Activated T-cell treated with anti-CD3 and anti-CD28 coated beads, Interleukin-2, amount 50 U/mL, for 4 hours (primary cell): ENCODE results near the gene FABP1. TPM values are rescaled to one million over a fixed set of nuclear protein-coding genes. Genes with fewer than 3 reads are reported as not detected.

ENCODE experiments used
- ATAC-seq, 2 donors: fragments of 200-7000 bp; cut with Tn5 transposase; one replicate each; pipeline ENCODE4 v1.10.0; 2021
- DNase-seq: peaks from one replicate; pipeline ENCODE4 v3.0.0-alpha.2; 2020
- H3K27me3 Mint-ChIP-seq: one replicate; pipeline ENCODE4 v1.8.0; 2021; ENCODE audit warnings: low read depth, mixed read lengths
- H3K36me3 Mint-ChIP-seq: one replicate; pipeline ENCODE4 v1.8.0; 2022; ENCODE audit warnings: mixed read lengths; ENCODE audit not compliant: insufficient read depth
- H3K4me1 Mint-ChIP-seq: one replicate; pipeline ENCODE4 v1.8.0; 2021; ENCODE audit warnings: low read depth, mixed read lengths
- H3K4me3 Mint-ChIP-seq: one replicate; pipeline ENCODE4 v1.8.0; 2021; ENCODE audit warnings: mild to moderate bottlenecking, moderate library complexity, mixed read lengths
- H3K9me3 Mint-ChIP-seq: one replicate; pipeline ENCODE4 v1.8.0; 2021; ENCODE audit warnings: mixed read lengths
- total RNA-seq, 3 donors: library from RNA; stranded (reverse); gene quantifications; one replicate each; pipeline ENCODE4 v1.2.1, GENCODE V29; 2021

The FABP1 gene
- total RNA-seq, 3 donors from 2014 or later, result 0.30 to 0.40 (median 0.35) TPM

GRCh38 chr2:88147145-88147544, 19.3 kb upstream of the FABP1 start:
- peaks cover 2% of the 10 kb centered on the region for H3K36me3 Mint-ChIP-seq
- H3K9me3 Mint-ChIP-seq, result peaks cover 20% of the 10 kb centered on the region
- peaks cover 31% of the 10 kb centered on the region for H3K27me3 Mint-ChIP-seq
- no peaks in the 10 kb centered on the region for H3K4me1 Mint-ChIP-seq
- no peak overlapping the region for H3K4me3 Mint-ChIP-seq
- ATAC-seq, result no peak
- no peak for DNase-seq

DNA sequence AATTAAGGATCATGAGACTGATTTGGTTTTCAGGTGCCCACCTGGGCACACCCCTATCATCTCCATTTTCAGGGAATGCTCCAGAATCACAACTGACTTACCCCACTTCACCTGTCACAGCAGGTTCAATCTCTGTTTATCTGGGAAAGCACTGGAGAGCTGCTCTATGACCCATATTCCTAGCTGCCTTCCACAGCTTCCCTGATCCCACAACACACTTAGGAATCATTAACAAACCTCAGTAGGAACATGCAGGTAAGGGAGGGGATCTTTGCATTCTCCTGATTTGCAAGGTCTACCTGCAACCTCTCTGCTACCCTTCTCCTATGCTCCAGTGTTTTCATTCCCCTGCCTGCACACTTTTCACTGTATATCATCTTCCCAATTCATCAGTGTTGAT, 18.7 kb upstream of the FABP1 start:
- no peak for DNase-seq
- Mint-ChIP-seq H3K27me3 (peaks cover 32% of the 10 kb centered on the region), H3K36me3 (peaks cover 2% of the 10 kb centered on the region), H3K9me3 (peaks cover 21% of the 10 kb centered on the region), H3K4me3 (no peak overlapping the region), H3K4me1 (no peaks in the 10 kb centered on the region)
- ATAC-seq, result no peak

DNA sequence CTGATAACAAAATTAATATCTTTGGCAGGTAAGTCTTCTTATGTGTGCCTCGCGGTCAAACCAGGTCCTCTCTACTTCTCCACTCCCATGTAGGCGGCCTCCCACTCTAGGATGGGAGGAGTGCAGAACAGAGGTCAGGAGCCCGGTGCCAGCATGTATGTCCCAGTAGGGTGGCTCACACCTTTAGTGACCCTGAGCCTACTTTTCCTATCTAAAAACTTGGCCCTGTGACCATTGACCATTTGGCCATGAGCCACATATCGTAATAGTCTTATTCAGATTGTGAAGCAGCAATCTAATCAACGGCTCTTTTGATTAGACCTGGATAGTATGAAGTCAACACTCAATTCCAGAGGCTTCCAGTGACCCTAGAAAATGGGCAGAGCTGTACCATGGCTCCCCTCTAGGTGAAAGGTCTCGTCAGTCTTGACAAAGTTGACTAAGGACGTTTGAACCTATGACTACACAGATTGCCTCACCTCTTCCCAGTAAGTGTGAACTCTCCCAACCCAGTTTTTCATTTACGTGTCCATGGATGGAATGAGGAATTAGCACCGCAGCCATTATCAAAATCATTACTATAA, 17.1 kb upstream of the FABP1 start:
- Mint-ChIP-seq H3K4me3 (no peak overlapping the region), H3K36me3 (peaks cover 2% of the 10 kb centered on the region), H3K4me1 (no peaks in the 10 kb centered on the region), H3K27me3 (peaks cover 31% of the 10 kb centered on the region), H3K9me3 (peaks cover 21% of the 10 kb centered on the region)
- no peak for DNase-seq
- no peak for ATAC-seq

GRCh38 chr2:88144271-88144670, 16.4 kb upstream of the FABP1 start:
- DNase-seq (no peak), ATAC-seq (no peak)
- Mint-ChIP-seq H3K27me3 (peaks cover 31% of the 10 kb centered on the region), H3K4me3 (no peak overlapping the region), H3K9me3 (peaks cover 18% of the 10 kb centered on the region), H3K36me3 (peaks cover 2% of the 10 kb centered on the region), H3K4me1 (no peaks in the 10 kb centered on the region)

- no peak for ATAC-seq
- Mint-ChIP-seq H3K4me1 (no peaks in the 10 kb centered on the region), H3K36me3 (peaks cover 2% of the 10 kb centered on the region), H3K27me3 (peaks cover 34% of the 10 kb centered on the region), H3K4me3 (no peak overlapping the region), H3K9me3 (peaks cover 6% of the 10 kb centered on the region)
- DNase-seq, result no peak
Observed at GRCh38 chr2:88141952-88142351, 14.1 kb upstream of the FABP1 start.

DNA sequence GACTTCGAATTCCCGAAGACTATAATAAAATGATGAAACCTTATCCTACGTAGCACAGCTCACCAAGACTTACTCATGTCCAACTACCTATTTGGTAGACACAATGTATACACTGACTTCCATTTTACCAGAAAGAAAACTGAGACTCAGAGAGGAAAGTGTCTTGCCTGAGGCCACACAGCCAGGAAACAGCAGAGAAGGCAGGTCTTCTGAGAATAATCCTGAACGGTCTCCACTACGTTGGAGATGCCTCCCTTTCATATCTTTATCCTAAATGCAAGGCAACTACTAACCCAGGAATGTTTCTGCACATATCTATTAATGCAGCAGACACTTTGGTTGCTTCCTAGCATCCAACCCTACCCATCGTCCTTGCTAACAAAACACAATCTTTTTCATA, 11.9 kb upstream of the FABP1 start:
- no peak overlapping the region for H3K4me3 Mint-ChIP-seq
- H3K9me3 Mint-ChIP-seq, result peaks cover 6% of the 10 kb centered on the region
- no peaks in the 10 kb centered on the region for H3K4me1 Mint-ChIP-seq
- peaks cover 21% of the 10 kb centered on the region for H3K27me3 Mint-ChIP-seq
- H3K36me3 Mint-ChIP-seq, result no peaks in the 10 kb centered on the region
- DNase-seq (no peak), ATAC-seq (no peak)

GRCh38 chr2:88139203-88139702, 11.4 kb upstream of the FABP1 start:
- Mint-ChIP-seq H3K36me3 (no peaks in the 10 kb centered on the region), H3K9me3 (peaks cover 6% of the 10 kb centered on the region), H3K4me3 (no peak overlapping the region), H3K27me3 (peaks cover 19% of the 10 kb centered on the region), H3K4me1 (no peaks in the 10 kb centered on the region)
- ATAC-seq, result no peak
- no peak for DNase-seq

DNA sequence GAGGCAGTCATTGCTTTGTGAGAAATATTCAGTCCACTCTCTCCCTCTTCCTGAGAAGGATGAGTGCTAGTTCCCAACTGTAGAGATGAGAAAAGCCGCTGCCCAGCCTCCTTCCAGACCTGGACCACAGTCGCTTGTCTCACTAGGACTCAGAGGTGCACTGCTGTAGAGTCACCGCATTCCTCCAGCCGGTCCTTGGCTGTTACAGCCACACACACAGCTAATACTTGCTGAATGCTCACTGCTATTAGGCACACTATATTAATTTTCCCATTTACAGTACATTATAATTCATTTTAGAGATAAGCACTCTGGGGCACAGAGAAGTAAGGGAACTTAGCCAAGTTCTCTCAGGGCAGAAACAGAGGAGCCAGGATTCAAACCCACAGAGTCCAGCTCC, 10.0 kb upstream of the FABP1 start:
- no peak for DNase-seq

DNA sequence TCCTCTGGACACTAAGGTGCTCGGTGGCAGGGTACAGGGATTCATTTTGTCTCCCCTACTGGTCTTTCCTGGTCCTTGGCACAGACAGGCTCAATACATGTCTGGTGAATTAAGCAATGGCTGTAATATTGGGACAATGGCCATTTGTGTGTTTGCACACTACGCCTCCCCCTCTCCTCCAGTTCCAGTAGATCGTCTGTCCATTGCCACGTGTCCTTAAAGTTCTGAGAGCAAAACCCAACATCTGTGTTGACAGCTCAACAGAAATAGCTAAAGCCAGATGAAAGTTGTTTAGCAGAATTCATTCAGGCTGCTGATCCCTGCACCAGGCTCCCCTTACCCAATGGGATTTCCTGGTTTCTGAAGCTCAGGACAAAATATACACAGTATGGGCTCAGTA, 9.0 kb upstream of the FABP1 start:
- Mint-ChIP-seq H3K27me3 (peaks cover 8% of the 10 kb centered on the region), H3K9me3 (peaks cover 2% of the 10 kb centered on the region), H3K4me3 (no peak overlapping the region), H3K4me1 (no peaks in the 10 kb centered on the region), H3K36me3 (no peaks in the 10 kb centered on the region)
- ATAC-seq, result no peak
- DNase-seq, result no peak

More for the DNA sequence above, 10.0 kb upstream of the FABP1 start:
- ATAC-seq, result no peak
- H3K27me3 Mint-ChIP-seq, result peaks cover 11% of the 10 kb centered on the region
- peaks cover 6% of the 10 kb centered on the region for H3K9me3 Mint-ChIP-seq
- no peaks in the 10 kb centered on the region for H3K4me1 Mint-ChIP-seq
- no peaks in the 10 kb centered on the region for H3K36me3 Mint-ChIP-seq
- no peak overlapping the region for H3K4me3 Mint-ChIP-seq

- Mint-ChIP-seq H3K4me3 (no peak overlapping the region), H3K27me3 (peaks cover 7% of the 10 kb centered on the region), H3K4me1 (no peaks in the 10 kb centered on the region), H3K36me3 (no peaks in the 10 kb centered on the region), H3K9me3 (no peaks in the 10 kb centered on the region)
- DNase-seq, result no peak
- ATAC-seq, result no peak
Observed at GRCh38 chr2:88133875-88134274, 6.0 kb upstream of the FABP1 start.

DNA sequence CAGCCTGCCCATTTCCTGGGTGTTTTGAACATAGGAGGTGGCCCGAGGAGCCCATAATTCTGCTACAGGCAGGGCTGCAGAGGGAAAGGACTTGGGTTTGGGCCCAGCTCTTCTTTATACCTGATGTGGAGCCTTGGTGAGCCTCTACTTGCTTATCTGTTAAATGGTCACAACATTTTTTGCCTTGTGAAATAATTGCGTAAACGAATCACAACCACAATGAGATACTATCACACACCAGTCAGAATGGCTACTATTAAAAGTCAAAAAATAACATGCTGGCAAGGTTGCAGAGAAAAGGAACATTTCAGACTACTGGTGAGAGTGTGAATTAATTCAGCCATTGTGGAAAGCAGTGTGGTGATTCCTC, 4.1 kb upstream of the FABP1 start:
- Mint-ChIP-seq H3K9me3 (no peaks in the 10 kb centered on the region), H3K36me3 (no peaks in the 10 kb centered on the region), H3K27me3 (peaks cover 8% of the 10 kb centered on the region), H3K4me3 (no peak overlapping the region), H3K4me1 (no peaks in the 10 kb centered on the region)
- no peak for DNase-seq
- ATAC-seq, result no peak

DNA sequence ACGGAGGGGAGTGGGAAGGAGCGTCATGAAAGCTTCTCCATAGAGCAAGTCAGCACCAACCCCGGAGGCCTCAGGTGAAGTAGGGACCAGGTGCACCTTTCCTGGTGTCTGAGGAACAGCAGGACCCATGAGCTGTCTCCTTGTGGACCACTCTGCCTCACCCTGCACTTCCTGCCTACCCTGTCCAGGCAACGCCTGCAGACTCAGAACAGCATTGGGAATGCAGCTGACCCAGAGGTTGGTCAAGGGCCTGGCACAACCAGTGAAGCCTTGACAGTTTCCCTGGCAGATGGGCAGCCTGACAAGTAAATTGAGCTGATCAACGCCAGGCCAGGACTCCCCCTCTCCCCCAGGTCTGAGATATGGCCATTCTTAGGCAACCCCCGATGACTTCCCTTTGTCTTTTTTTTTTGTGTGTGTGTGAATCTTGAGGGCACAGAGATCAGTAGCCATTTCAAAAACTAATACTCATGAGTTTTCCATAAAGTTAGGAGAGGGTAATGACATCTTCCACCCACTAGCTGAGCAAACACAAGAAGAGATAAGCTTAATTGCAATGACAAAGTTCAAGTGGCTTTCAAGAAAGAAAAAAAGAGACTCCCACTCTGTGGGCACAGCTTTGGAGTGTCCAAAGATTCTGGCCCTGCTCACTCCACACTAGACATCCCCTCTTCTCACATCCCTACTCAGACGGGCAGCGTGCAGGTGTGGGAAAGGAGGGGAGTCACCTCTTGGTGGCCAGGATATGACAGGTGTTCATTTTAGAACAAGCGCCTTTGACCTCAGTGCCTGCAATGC, 3.5 kb upstream of the FABP1 start:
- no peak for DNase-seq
- Mint-ChIP-seq H3K27me3 (peaks cover 11% of the 10 kb centered on the region), H3K4me1 (no peaks in the 10 kb centered on the region), H3K36me3 (no peaks in the 10 kb centered on the region), H3K4me3 (no peak overlapping the region), H3K9me3 (no peaks in the 10 kb centered on the region)
- ATAC-seq, result no peak

DNA sequence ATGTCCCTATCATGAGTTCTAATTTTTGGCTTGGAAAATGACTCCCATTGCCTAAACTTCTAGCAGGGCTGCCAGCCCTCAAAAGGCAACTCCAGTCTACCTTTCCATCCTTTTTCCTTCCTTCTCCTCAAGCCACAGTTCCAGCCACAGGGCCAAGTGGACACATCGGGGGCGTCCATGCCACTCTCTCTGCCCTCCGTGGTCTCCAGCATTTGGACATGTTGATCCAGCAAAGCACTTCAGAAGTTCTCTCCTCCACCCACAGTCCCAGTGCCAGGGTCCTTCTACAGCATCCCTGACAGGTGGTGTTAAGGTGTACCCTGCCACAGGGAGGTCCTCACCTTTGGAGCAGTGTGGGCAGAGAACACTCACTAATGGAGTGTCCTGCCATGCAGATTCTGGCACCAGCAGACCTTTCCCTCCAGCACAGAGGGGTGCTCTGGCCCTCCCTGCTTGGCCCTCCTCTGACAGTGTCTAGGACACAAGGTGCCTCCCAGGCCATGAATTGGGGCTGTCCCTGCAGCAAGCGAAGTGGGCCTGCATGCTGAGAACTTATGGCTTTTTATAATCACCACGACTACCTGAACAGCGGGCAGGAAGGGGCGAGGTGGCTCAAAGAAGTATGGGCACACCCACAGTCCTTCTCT, 1.6 kb upstream of the FABP1 start:
- Mint-ChIP-seq H3K9me3 (no peaks in the 10 kb centered on the region), H3K27me3 (peaks cover 11% of the 10 kb centered on the region), H3K36me3 (no peaks in the 10 kb centered on the region), H3K4me1 (no peaks in the 10 kb centered on the region), H3K4me3 (no peak overlapping the region)
- ATAC-seq (peak in 1 of 2 donors; percentile 37), DNase-seq (no peak)

- DNase-seq (no peak), ATAC-seq (no peak)
- no peaks in the 10 kb centered on the region for H3K9me3 Mint-ChIP-seq
- no peaks in the 10 kb centered on the region for H3K4me1 Mint-ChIP-seq
- H3K4me3 Mint-ChIP-seq, result no peak overlapping the region
- H3K36me3 Mint-ChIP-seq, result no peaks in the 10 kb centered on the region
- peaks cover 11% of the 10 kb centered on the region for H3K27me3 Mint-ChIP-seq
Observed at GRCh38 chr2:88128654-88129312, 921 bp upstream of the FABP1 start.
